T47D (cell line): ENCODE results near the gene BNIP2.
"Not testable (repeated sequence)": the region's sequence is repeated elsewhere in the genome, so short reads cannot be mapped to it uniquely, and the experiment has no call there.

Experiments
- DNase-seq, 2 experiments: peaks; one replicate each; pipeline versions ENCODE4 v3.0.0 to v3.0.0-alpha.2; 2011 to 2012; ENCODE audit warnings: low read depth in 1 of 2, low spot score in 1 of 2
- JUND ChIP-seq: IDR thresholded peaks from 2 replicates; pipeline ENCODE4 v1.6.1; 2012; ENCODE audit warnings: low read depth
- in situ Hi-C: cut with HindIII; loops from 2 replicates; pipeline ENCODE4 v1.10.0; 2016; ENCODE audit warnings: low sequenced_read_pairs, low pct_unique_long_range_greater_than_20kb

The BNIP2 gene

GRCh38 chr15:59678620-59679019, 10.5 kb downstream of the BNIP2 start:
- no peak for DNase-seq
- in situ Hi-C loops: no loop called here
- TF ChIP-seq JUND: no peak

- in situ Hi-C loops: no loop called here
- no peak for TF ChIP-seq JUND
- DNase-seq: no peak
Measured at GRCh38 chr15:59678172-59678571, 10.9 kb downstream of the BNIP2 start.

GRCh38 chr15:59676565-59676964, 12.6 kb downstream of the BNIP2 start:
- no peak for DNase-seq
- in situ Hi-C loops: no loop called here
- TF ChIP-seq JUND: no peak

- no peak for DNase-seq
- TF ChIP-seq JUND: no peak
- in situ Hi-C loops: no loop called here
Measured at GRCh38 chr15:59674361-59674877, 14.7 kb downstream of the BNIP2 start.

GRCh38 chr15:59668556-59668955, 20.6 kb downstream of the BNIP2 start:
- in situ Hi-C loops: no loop called here
- no peak for TF ChIP-seq JUND
- no peak for DNase-seq

GRCh38 chr15:59662260-59662659, 26.9 kb downstream of the BNIP2 start:
- TF ChIP-seq JUND: no peak
- in situ Hi-C loops: no loop called here
- no peak for DNase-seq

- TF ChIP-seq JUND: no peak
- in situ Hi-C loops: no loop called here
Measured at GRCh38 chr15:59659366-59659765, 29.8 kb downstream of the BNIP2 start.

GRCh38 chr15:59657635-59658125, 31.4 kb downstream of the BNIP2 start:
- no peak for DNase-seq
- in situ Hi-C loops: no loop called here
- TF ChIP-seq JUND: no peak

More at GRCh38 chr15:59659366-59659765, 29.8 kb downstream of the BNIP2 start:
- DNase-seq: no peak

GRCh38 chr15:59656897-59657634, 32.1 kb downstream of the BNIP2 start, which contains the start of gene GTF2A2:
Gene GTF2A2 (minus strand): TSS chr15:59657515. CDS start chr15:59652277, 5,238 bp downstream.
- in situ Hi-C loops: no loop called here
- peak; percentile 90 to 96 for DNase-seq
- no peak for TF ChIP-seq JUND

- in situ Hi-C loops: no loop called here
- DNase-seq: no peak
- TF ChIP-seq JUND: no peak
Measured at GRCh38 chr15:59654046-59654445, 35.1 kb downstream of the BNIP2 start.

GRCh38 chr15:59649603-59650002, 39.5 kb downstream of the BNIP2 start:
- in situ Hi-C loops: no loop called here
- DNase-seq: peak in 1 of 2 experiments; percentile 6
- TF ChIP-seq JUND: no peak; the same call in 1 of the 2 replicates

GRCh38 chr15:59647085-59647484, 42.0 kb downstream of the BNIP2 start:
- DNase-seq: no peak
- in situ Hi-C loops: no loop called here
- TF ChIP-seq JUND: no peak

GRCh38 chr15:59646277-59646676, 42.8 kb downstream of the BNIP2 start:
- no peak for TF ChIP-seq JUND
- DNase-seq: no peak
- in situ Hi-C loops: no loop called here

- in situ Hi-C loops, DNase-seq: not testable (repeated sequence)
Measured at GRCh38 chr15:59645812-59646211, 43.3 kb downstream of the BNIP2 start.
